GM23338 (cell line): Measurements from ENCODE around the gene PALMD. TPM values are rescaled to one million over a fixed set of nuclear protein-coding genes. Genes with fewer than 3 reads are reported as not detected.

Experiments used
- ATAC-seq: fragments of 200-7000 bp; cut with Tn5 transposase; 3 replicates; pipeline ENCODE4 v1.9.1; 2020
- DNase-seq: peaks from one replicate; pipeline ENCODE4 v3.0.0-alpha.2; 2015; ENCODE audit warnings: low spot score
- H2AFZ ChIP-seq: fragments of 200-600 bp; sonication (generic); 2 replicates; pipeline ENCODE4 v1.8.0; 2016; ENCODE audit warnings: antibody characterized with exemption, mild to moderate bottlenecking, moderate library complexity
- H3F3A ChIP-seq: fragments of 200-600 bp; sonication (generic); replicated peaks from 2 replicates; pipeline ENCODE4 v1.8.0; 2017; ENCODE audit warnings: antibody characterized with exemption, mixed run types, low read depth
- H3K27ac ChIP-seq: fragments of 200-600 bp; sonication (generic); 2 replicates; pipeline ENCODE4 v1.6.1; 2016; ENCODE audit warnings: low read depth
- H3K27me3 ChIP-seq: fragments of 200-600 bp; sonication (generic); 2 replicates; pipeline ENCODE4 v1.8.0; 2016; ENCODE audit warnings: mild to moderate bottlenecking, mixed run types, moderate library complexity; ENCODE audit not compliant: insufficient read depth
- H3K36me3 ChIP-seq: fragments of 200-600 bp; sonication (generic); 2 replicates; pipeline ENCODE4 v1.8.0; 2016; ENCODE audit warnings: mild to moderate bottlenecking; ENCODE audit not compliant: insufficient read depth
- H3K4me1 ChIP-seq: fragments of 200-600 bp; sonication (generic); 2 replicates; pipeline ENCODE4 v1.8.0; 2016; ENCODE audit warnings: mild to moderate bottlenecking, moderate library complexity; ENCODE audit not compliant: insufficient read depth
- H3K4me2 ChIP-seq: fragments of 200-600 bp; sonication (generic); 2 replicates; pipeline ENCODE4 v1.7.1; 2017; ENCODE audit warnings: mixed run types
- H3K4me3 ChIP-seq: fragments of 200-600 bp; sonication (generic); 2 replicates; pipeline ENCODE4 v1.6.1; 2016; ENCODE audit warnings: mixed run types
- H3K79me2 ChIP-seq: fragments of 200-600 bp; sonication (generic); replicated peaks from 2 replicates; pipeline ENCODE4 v1.8.0; 2017; ENCODE audit warnings: mild to moderate bottlenecking; ENCODE audit not compliant: insufficient read depth
- H3K9me2 ChIP-seq: fragments of 200-600 bp; sonication (generic); 2 replicates; pipeline ENCODE4 v1.8.0; 2017; ENCODE audit not compliant: insufficient read depth
- H4K20me1 ChIP-seq: fragments of 200-600 bp; sonication (generic); replicated peaks from 2 replicates; pipeline ENCODE4 v1.8.0; 2017; ENCODE audit warnings: mild to moderate bottlenecking; ENCODE audit not compliant: insufficient read depth
- H3K27ac Mint-ChIP-seq: 2 replicates; pipeline ENCODE4 v1.8.0; 2020; ENCODE audit warnings: inconsistent platforms, mild to moderate bottlenecking, moderate library complexity, mixed read lengths
- H3K27me3 Mint-ChIP-seq: 3 replicates; pipeline ENCODE4 v1.8.0; 2022; ENCODE audit warnings: low read depth, mild to moderate bottlenecking, moderate library complexity, mixed read lengths, inconsistent platforms; ENCODE audit not compliant: insufficient read depth, poor library complexity
- H3K36me3 Mint-ChIP-seq: 3 replicates; pipeline ENCODE4 v1.8.0; 2021; ENCODE audit warnings: low read depth, mild to moderate bottlenecking, inconsistent platforms, moderate library complexity, mixed read lengths
- H3K4me1 Mint-ChIP-seq: 3 replicates; pipeline ENCODE4 v1.8.0; 2020; ENCODE audit warnings: mild to moderate bottlenecking, inconsistent platforms, mixed read lengths
- H3K4me3 Mint-ChIP-seq: 3 replicates; pipeline ENCODE4 v1.8.0; 2021; ENCODE audit warnings: moderate library complexity, mild to moderate bottlenecking, inconsistent platforms, mixed read lengths
- H3K9me3 Mint-ChIP-seq: 3 replicates; pipeline ENCODE4 v1.8.0; 2020; ENCODE audit warnings: moderate library complexity, mild to moderate bottlenecking, inconsistent platforms, mixed read lengths
- EZH2phosphoT487 ChIP-seq: fragments of 200-600 bp; sonication (generic); IDR thresholded peaks from one replicate; pipeline ENCODE4 v1.8.1; 2018; ENCODE audit warnings: antibody characterized with exemption; ENCODE audit not compliant: unreplicated experiment
- REST ChIP-seq: IDR thresholded peaks from one replicate; pipeline ENCODE4 v1.6.1; 2018; ENCODE audit warnings: antibody characterized with exemption; ENCODE audit not compliant: unreplicated experiment
- ZNF331 ChIP-seq: fragments of 250-450 bp; sonication (Bioruptor Pico); IDR thresholded peaks from 2 replicates; pipeline ENCODE4 v1.5.0; 2020; ENCODE audit warnings: low read depth, mild to moderate bottlenecking, moderate library complexity
- ZNF462 ChIP-seq: fragments of 250-450 bp; sonication (Bioruptor Pico); IDR thresholded peaks from 2 replicates; pipeline ENCODE4 v1.5.0; 2020; ENCODE audit warnings: mild to moderate bottlenecking, moderate library complexity
- polyA plus RNA-seq: library from polyadenylated mRNA; unstranded; fragments of >200 nt; fragmentation: Nextera tagmentation; extraction: Ambion mirVana; gene quantifications from 2 replicates; pipeline ENCODE4 v1.2.1, GENCODE V29; 2016
- total RNA-seq: library from RNA; depleted of rRNA; stranded (reverse); fragments of >200 nt; shearing (Covaris generic); gene quantifications from 2 replicates; pipeline ENCODE4 v1.2.3, GENCODE V29; 2014

PALMD gene
- total and polyA plus RNA-seq, 2 experiments from 2014 or later, result not detected

GRCh38 chr1:99657213-99658030 is 11.5 kb downstream of the PALMD start (continued):
- TF ChIP-seq ZNF462 (CRISPR knock-in tag), result no peak
- TF ChIP-seq EZH2phosphoT487, result no peak

GRCh38 chr1:99658031-99658290 is 12.0 kb downstream of the PALMD start:
- no peak for ATAC-seq
- TF ChIP-seq REST (no peak), ZNF331 (CRISPR knock-in tag) (no peak), ZNF462 (CRISPR knock-in tag) (no peak)

More at GRCh38 chr1:99658031-99658290, 12.0 kb downstream of the PALMD start:
- H3K27me3 ChIP-seq, result no peaks in the 10 kb centered on the region
- Mint-ChIP-seq H3K36me3 (no peaks in the 10 kb centered on the region), H3K4me3 (no peak overlapping the region), H3K4me1 (peaks cover 5% of the 10 kb centered on the region; the same call in 2 of the 3 replicates), H3K27ac (no peak overlapping the region), H3K9me3 (no peaks in the 10 kb centered on the region), H3K27me3 (no peaks in the 10 kb centered on the region)
- no peaks in the 10 kb centered on the region for H3K36me3 ChIP-seq
- no peaks in the 10 kb centered on the region for H4K20me1 ChIP-seq
- H3K4me3 ChIP-seq, result no peak overlapping the region
- DNase-seq, result no peak
- H3K79me2 ChIP-seq, result no peaks in the 10 kb centered on the region
- no peaks in the 10 kb centered on the region for H3F3A ChIP-seq
- no peak overlapping the region for H3K27ac ChIP-seq
- H2AFZ ChIP-seq, result 0 out of 2 replicates have a peak overlapping the region, but pooled peaks have one; percentile 8
- no peaks in the 10 kb centered on the region for H3K4me1 ChIP-seq
- no peak overlapping the region for H3K4me2 ChIP-seq
- no peaks in the 10 kb centered on the region for H3K9me2 ChIP-seq
